ENCODE data around the gene ADK. TPM values are rescaled to one million over a fixed set of nuclear protein-coding genes. Genes with fewer than 3 reads are reported as not detected.
"Not testable (repeated sequence)": the region's sequence is repeated elsewhere in the genome, so short reads cannot be mapped to it uniquely, and the experiment has no call there.

The ADK gene
- total RNA-seq, 1 experiment from 2014 or later, result 159 TPM

DNA sequence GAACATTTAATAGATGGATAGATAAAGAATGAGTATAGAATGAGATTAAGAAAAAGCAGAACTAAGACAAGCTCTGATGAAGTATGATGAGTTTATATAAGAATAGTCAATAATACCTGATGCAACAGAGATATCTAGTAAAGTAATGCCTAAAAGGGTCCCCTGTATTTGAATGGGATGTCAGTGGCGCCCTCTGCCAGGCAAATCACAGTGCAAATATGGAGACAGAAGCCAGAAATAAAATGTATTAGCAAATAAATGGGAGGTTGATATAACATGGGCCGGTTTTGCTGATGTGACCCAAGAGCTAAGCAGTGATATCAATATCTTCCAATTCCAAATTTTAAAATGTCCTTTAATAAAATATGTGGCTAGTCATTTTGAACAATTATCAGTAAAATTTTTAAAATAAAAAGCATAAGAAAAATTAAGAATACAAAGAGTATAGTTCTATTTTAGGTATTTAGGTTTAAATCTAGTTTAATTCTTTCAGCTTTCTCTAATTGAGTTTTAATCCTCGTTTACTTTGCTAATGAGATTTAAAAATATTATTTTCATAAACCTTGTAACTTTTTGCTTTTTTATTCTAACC is 62.6 kb downstream of the ADK start:
- H3K4me1 ChIP-seq (replicated peaks; ENCODE audit: insufficient read depth), result 0 out of 2 replicates have a peak, but pooled peaks cover 12% of the 10 kb centered on the region
- intact Hi-C loops (cut with micrococcal nuclease; ENCODE audit: unreplicated experiment), result loop anchor here (1.0 to 5.0 kb wide), 2 partner anchors 36 to 62 kb away; partner anchors contain the start of gene ADK
- BruUV-seq (replicated peaks), result no TSS peak

DNA sequence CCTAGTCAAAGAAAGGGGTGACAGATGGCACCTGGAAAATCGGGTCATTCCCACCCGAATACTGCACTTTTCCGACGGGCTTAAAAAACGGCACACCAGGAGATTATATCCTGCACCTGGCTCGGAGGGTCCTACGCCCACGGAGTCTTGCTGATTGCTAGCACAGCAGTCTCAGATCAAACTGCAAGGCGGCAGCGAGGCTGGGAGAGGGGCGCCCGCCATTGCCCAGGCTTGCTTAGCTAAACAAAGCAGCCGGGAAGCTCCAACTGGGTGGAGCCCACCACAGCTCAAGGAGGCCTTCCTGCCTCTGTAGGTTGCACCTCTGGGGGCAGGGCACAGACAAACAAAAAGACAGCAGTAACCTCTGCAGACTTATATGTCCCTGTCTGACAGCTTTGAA is 66.1 kb downstream of the ADK start:
- H3K9me3 ChIP-seq (ENCODE audit: insufficient read depth, low read depth); H4K20me1 ChIP-seq (ENCODE audit: insufficient read depth); DNase-seq; intact Hi-C loops (cut with micrococcal nuclease; ENCODE audit: unreplicated experiment); H2AFZ ChIP-seq; H3K36me3 ChIP-seq (ENCODE audit: low read depth); CTCF ChIA-PET; H3F3A ChIP-seq (ENCODE audit: insufficient read depth, low read depth); H3K27ac ChIP-seq; H3K4me3 ChIP-seq; BruUV-seq (replicated peaks); H3K27me3 ChIP-seq (ENCODE audit: insufficient read depth, low read depth); H3K4me2 ChIP-seq; H3K9me2 ChIP-seq (ENCODE audit: insufficient read depth); POLR2A ChIA-PET (ENCODE audit: unreplicated experiment): not testable (repeated sequence)
- Histone ChIP-seq H3K4me1 (replicated peaks; ENCODE audit: insufficient read depth) (0 out of 2 replicates have a peak, but pooled peaks cover 12% of the 10 kb centered on the region), H3K79me2 (ENCODE audit: low read depth) (peaks cover 35% of the 10 kb centered on the region)

More for the DNA sequence above, 62.6 kb downstream of the ADK start:
- no peak overlapping the region; the same call in 1 of the 2 replicates for H3K4me2 ChIP-seq
- H3K36me3 ChIP-seq (ENCODE audit: low read depth), result peaks cover 10% of the 10 kb centered on the region; the same call in 1 of the 2 replicates
- peaks cover 49% of the 10 kb centered on the region for H3K79me2 ChIP-seq (ENCODE audit: low read depth)
- TF ChIP-seq, protein P1, sequence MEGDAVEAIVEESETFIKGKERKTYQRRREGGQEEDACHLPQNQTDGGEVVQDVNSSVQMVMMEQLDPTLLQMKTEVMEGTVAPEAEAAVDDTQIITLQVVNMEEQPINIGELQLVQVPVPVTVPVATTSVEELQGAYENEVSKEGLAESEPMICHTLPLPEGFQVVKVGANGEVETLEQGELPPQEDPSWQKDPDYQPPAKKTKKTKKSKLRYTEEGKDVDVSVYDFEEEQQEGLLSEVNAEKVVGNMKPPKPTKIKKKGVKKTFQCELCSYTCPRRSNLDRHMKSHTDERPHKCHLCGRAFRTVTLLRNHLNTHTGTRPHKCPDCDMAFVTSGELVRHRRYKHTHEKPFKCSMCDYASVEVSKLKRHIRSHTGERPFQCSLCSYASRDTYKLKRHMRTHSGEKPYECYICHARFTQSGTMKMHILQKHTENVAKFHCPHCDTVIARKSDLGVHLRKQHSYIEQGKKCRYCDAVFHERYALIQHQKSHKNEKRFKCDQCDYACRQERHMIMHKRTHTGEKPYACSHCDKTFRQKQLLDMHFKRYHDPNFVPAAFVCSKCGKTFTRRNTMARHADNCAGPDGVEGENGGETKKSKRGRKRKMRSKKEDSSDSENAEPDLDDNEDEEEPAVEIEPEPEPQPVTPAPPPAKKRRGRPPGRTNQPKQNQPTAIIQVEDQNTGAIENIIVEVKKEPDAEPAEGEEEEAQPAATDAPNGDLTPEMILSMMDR (conservative IDR thresholded peaks at IDR 0.05), result peak; percentile 74
- TF ChIP-seq EZH2 (IDR thresholded peaks at IDR 0.05; ENCODE audit: low read depth), result no peak
- CTCF ChIA-PET, result interaction anchor here (1.2 kb wide), 1 partner anchor 334 kb away, joined by 4 read pairs; no protein-coding TSS in a partner anchor
- H3K4me3 ChIP-seq, result no peak overlapping the region
- no peaks in the 10 kb centered on the region for H3K9me2 ChIP-seq (ENCODE audit: insufficient read depth)
- no peaks in the 10 kb centered on the region for H3K9me3 ChIP-seq (ENCODE audit: insufficient read depth, low read depth)
- peaks cover 4% of the 10 kb centered on the region; the same call in 1 of the 2 replicates for H3F3A ChIP-seq (ENCODE audit: insufficient read depth, low read depth)
- H3K27me3 ChIP-seq (ENCODE audit: insufficient read depth, low read depth), result no peaks in the 10 kb centered on the region
- no peaks in the 10 kb centered on the region for H4K20me1 ChIP-seq (ENCODE audit: insufficient read depth)
- H3K27ac ChIP-seq, result peak overlapping the region; percentile 64
- H2AFZ ChIP-seq, result no peak overlapping the region
- peak; percentile 50 to 52 for DNase-seq
- POLR2A ChIA-PET (ENCODE audit: unreplicated experiment), result interaction anchor here (0.6 kb wide), 2 partner anchors 15 to 244 kb away, joined by 3 read pairs; no protein-coding TSS in a partner anchor

- H3K9me3 ChIP-seq (ENCODE audit: insufficient read depth, low read depth); H3K27ac ChIP-seq; H3K4me2 ChIP-seq; intact Hi-C loops (cut with micrococcal nuclease; ENCODE audit: unreplicated experiment); DNase-seq; H4K20me1 ChIP-seq (ENCODE audit: insufficient read depth); H3K27me3 ChIP-seq (ENCODE audit: insufficient read depth, low read depth); BruUV-seq (replicated peaks); H3K4me3 ChIP-seq; POLR2A ChIA-PET (ENCODE audit: unreplicated experiment); H3K9me2 ChIP-seq (ENCODE audit: insufficient read depth); H2AFZ ChIP-seq: not testable (repeated sequence)
- peaks cover 31% of the 10 kb centered on the region for H3F3A ChIP-seq (ENCODE audit: insufficient read depth, low read depth)
- peaks cover 26% of the 10 kb centered on the region for H3K79me2 ChIP-seq (ENCODE audit: low read depth)
- CTCF ChIA-PET, result interaction anchor here (0.6 kb wide), 1 partner anchor 9 kb away, joined by 3 read pairs; no protein-coding TSS in a partner anchor
- peaks cover 13% of the 10 kb centered on the region for H3K36me3 ChIP-seq (ENCODE audit: low read depth)
- peaks cover 36% of the 10 kb centered on the region for H3K4me1 ChIP-seq (replicated peaks; ENCODE audit: insufficient read depth)
These were observed 71.4 kb downstream of the ADK start for GRCh38 chr10:74222467-74222866.

DNA sequence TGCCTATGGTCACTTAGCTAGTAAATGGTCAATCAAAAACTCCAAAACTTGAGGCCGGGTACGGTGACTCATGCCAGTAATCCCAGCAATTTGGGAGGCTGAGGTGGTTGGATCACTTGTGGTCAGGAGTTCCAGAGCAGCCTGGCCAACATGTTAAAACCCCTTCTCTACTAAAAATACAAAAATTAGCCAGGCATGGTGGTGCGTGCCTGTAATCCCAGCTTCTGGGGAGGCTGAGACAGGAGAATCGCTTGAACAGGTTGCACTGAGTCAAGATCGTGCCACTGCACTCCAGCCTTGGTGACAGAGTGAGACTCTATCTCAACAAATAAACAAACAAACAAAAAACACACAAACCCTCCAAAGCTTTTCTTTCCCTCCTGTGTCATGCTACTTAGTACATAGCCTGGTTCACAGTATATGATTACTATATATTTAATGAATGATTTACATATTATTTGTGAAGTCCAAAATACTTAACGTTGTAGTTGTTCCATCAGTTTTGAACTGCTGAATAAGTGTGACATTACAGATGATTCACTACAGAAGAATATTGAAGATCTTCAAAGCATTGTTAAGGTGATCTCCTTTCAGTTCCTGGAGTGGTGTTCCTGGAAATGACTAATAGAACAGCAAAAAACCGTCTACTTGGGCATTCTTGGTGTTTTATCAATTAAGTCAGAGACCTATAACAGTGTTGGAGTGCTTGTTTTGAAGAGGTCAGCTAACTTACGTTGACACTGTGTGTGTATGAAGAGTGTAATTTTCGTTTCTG is 72.9 kb downstream of the ADK start:
- BruUV-seq (replicated peaks), result TSS peak; percentile 75
- DNase-seq, result peak; percentile 45 to 92
- H3K9me3 ChIP-seq (ENCODE audit: insufficient read depth, low read depth), result no peaks in the 10 kb centered on the region

More for the DNA sequence above, 72.9 kb downstream of the ADK start:
- Histone ChIP-seq H3K4me1 (replicated peaks; ENCODE audit: insufficient read depth) (peaks cover 51% of the 10 kb centered on the region), H3K4me3 (peak overlapping the region; percentile 6; the same call in 1 of the 2 replicates), H3K4me2 (peak overlapping the region; percentile 70), H3K79me2 (ENCODE audit: low read depth) (peaks cover 39% of the 10 kb centered on the region), H3K9me2 (ENCODE audit: insufficient read depth) (no peaks in the 10 kb centered on the region), H4K20me1 (ENCODE audit: insufficient read depth) (no peaks in the 10 kb centered on the region), H3F3A (ENCODE audit: insufficient read depth, low read depth) (peaks cover 40% of the 10 kb centered on the region), H3K27ac (peak overlapping the region; percentile 96), H2AFZ (no peak overlapping the region), H3K27me3 (ENCODE audit: insufficient read depth, low read depth) (no peaks in the 10 kb centered on the region), H3K36me3 (ENCODE audit: low read depth) (peaks cover 13% of the 10 kb centered on the region)
- intact Hi-C loops (cut with micrococcal nuclease; ENCODE audit: unreplicated experiment), result loop anchor here (1.0 kb wide), 1 partner anchor 48 kb away; no protein-coding TSS in a partner anchor
- CTCF ChIA-PET, result interaction anchor here (0.6 kb wide), 1 partner anchor 49 kb away, joined by 4 read pairs; no protein-coding TSS in a partner anchor
- POLR2A ChIA-PET (ENCODE audit: unreplicated experiment), result interaction anchor here (0.6 kb wide), 2 partner anchors 7 to 10 kb away, joined by 5 to 8 read pairs; no protein-coding TSS in a partner anchor
- no peak for TF ChIP-seq EZH2 (IDR thresholded peaks at IDR 0.05; ENCODE audit: low read depth)
- TF ChIP-seq, protein P1 (conservative IDR thresholded peaks at IDR 0.05), result no peak
